ENCODE results near the gene PDSS1. TPM values are rescaled to one million over a fixed set of nuclear protein-coding genes. Genes with fewer than 3 reads are reported as not detected.
"Not testable (repeated sequence)": the region's sequence is repeated elsewhere in the genome, so short reads cannot be mapped to it uniquely, and the experiment has no call there.

PDSS1 gene
- polyA plus RNA-seq, 1 donor (not counting 4 experiments of a cell fraction or from before 2014, with no cell fraction given) = 36.6 TPM

DNA sequence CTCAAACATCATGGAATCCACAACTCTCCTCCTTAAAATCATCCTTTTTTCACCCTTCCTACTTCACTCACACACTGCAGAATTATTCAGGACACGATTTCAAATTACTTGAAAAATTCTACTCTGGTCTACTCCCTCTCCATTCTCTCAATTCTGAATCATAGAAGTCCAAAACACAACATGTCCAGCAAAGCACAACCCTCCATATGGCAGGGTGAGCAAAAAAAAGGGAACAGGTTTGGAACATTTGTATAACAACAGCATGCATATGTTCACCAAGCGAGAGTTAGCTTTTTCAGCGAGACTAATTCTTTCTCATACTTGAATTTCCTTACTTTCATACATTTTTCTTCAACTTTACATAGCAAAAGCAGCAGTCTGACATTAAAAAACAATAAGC, 89.9 kb downstream of the PDSS1 start:
- Histone ChIP-seq H3K36me3 (ENCODE audit: control insufficient read depth in 2 of 2, extremely low read depth in 1 of 2, insufficient read depth in 2 of 2, low read length in 2 of 2) (no peaks in the 10 kb centered on the region), H2AFZ (ENCODE audit: control insufficient read depth, low read length) (no peak overlapping the region), H3K4me3 (ENCODE audit: control insufficient read depth in 2 of 3, extremely low read depth in 1 of 3, insufficient read depth in 2 of 3, low read depth in 1 of 3, low read length in 3 of 3) (no peak overlapping the region), H3K4me1 (ENCODE audit: control insufficient read depth, extremely low read depth, insufficient read depth, low read length) (peaks cover 38% of the 10 kb centered on the region), H4K20me1 (ENCODE audit: control insufficient read depth, extremely low read depth, insufficient read depth, low read length) (no peaks in the 10 kb centered on the region), H3K9ac (ENCODE audit: control insufficient read depth, extremely low read depth, insufficient read depth, low read length) (no peak overlapping the region), H3K9me3 (ENCODE audit: control insufficient read depth, low read depth, low read length) (no peaks in the 10 kb centered on the region), H3K9me1 (ENCODE audit: control insufficient read depth, extremely low read depth, insufficient read depth, low read length) (no peaks in the 10 kb centered on the region), H3K4me2 (ENCODE audit: control insufficient read depth, extremely low read depth, insufficient read depth, low read depth, low read length) (no peak overlapping the region), H3K27me3 (ENCODE audit: control insufficient read depth, extremely low read depth, insufficient read depth, low read length) (no peaks in the 10 kb centered on the region), H3K79me2 (ENCODE audit: control insufficient read depth, insufficient read depth, low read length) (peaks cover 66% of the 10 kb centered on the region), H3K27ac (ENCODE audit: control insufficient read depth, insufficient read depth, low read length) (no peak overlapping the region)
- TF ChIP-seq, protein P1, sequence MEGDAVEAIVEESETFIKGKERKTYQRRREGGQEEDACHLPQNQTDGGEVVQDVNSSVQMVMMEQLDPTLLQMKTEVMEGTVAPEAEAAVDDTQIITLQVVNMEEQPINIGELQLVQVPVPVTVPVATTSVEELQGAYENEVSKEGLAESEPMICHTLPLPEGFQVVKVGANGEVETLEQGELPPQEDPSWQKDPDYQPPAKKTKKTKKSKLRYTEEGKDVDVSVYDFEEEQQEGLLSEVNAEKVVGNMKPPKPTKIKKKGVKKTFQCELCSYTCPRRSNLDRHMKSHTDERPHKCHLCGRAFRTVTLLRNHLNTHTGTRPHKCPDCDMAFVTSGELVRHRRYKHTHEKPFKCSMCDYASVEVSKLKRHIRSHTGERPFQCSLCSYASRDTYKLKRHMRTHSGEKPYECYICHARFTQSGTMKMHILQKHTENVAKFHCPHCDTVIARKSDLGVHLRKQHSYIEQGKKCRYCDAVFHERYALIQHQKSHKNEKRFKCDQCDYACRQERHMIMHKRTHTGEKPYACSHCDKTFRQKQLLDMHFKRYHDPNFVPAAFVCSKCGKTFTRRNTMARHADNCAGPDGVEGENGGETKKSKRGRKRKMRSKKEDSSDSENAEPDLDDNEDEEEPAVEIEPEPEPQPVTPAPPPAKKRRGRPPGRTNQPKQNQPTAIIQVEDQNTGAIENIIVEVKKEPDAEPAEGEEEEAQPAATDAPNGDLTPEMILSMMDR (optimal IDR thresholded peaks at IDR 0.05 in 1 of 3, IDR thresholded peaks at IDR 0.05 in 1 of 3, conservative IDR thresholded peaks at IDR 0.05 in 1 of 3; ENCODE audit: extremely low read depth in 1 of 3, insufficient read depth in 2 of 3, low read length in 3 of 3) = no peak
- TF ChIP-seq EZH2 (IDR thresholded peaks at IDR 0.05; ENCODE audit: low read length) = no peak
- dilution Hi-C loops (cut with MboI; ENCODE audit: extremely low pct_ligation_motif_present, low sequenced_read_pairs) = no loop called here
- DNase-seq (ENCODE audit: low read depth, low spot score) (no peak), FAIRE-seq (no peak)

- dilution Hi-C loops (cut with MboI; ENCODE audit: extremely low pct_ligation_motif_present, low sequenced_read_pairs) = not testable (repeated sequence)
Observed at GRCh38 chr10:26789779-26790178, 92.3 kb downstream of the PDSS1 start.

More at GRCh38 chr10:26789779-26790178, 92.3 kb downstream of the PDSS1 start:
- H3K9me1 ChIP-seq (ENCODE audit: control insufficient read depth, extremely low read depth, insufficient read depth, low read length); FAIRE-seq; DNase-seq (ENCODE audit: low read depth, low spot score); H2AFZ ChIP-seq (ENCODE audit: control insufficient read depth, low read length); H3K27me3 ChIP-seq (ENCODE audit: control insufficient read depth, extremely low read depth, insufficient read depth, low read length); H3K4me2 ChIP-seq (ENCODE audit: control insufficient read depth, extremely low read depth, insufficient read depth, low read depth, low read length); H3K36me3 ChIP-seq (ENCODE audit: control insufficient read depth in 2 of 2, extremely low read depth in 1 of 2, insufficient read depth in 2 of 2, low read length in 2 of 2); H3K27ac ChIP-seq (ENCODE audit: control insufficient read depth, insufficient read depth, low read length); H3K9me3 ChIP-seq (ENCODE audit: control insufficient read depth, low read depth, low read length); H4K20me1 ChIP-seq (ENCODE audit: control insufficient read depth, extremely low read depth, insufficient read depth, low read length); H3K4me3 ChIP-seq (ENCODE audit: control insufficient read depth in 2 of 3, extremely low read depth in 1 of 3, insufficient read depth in 2 of 3, low read depth in 1 of 3, low read length in 3 of 3); H3K9ac ChIP-seq (ENCODE audit: control insufficient read depth, extremely low read depth, insufficient read depth, low read length): not testable (repeated sequence)
- peaks cover 16% of the 10 kb centered on the region for H3K4me1 ChIP-seq (ENCODE audit: control insufficient read depth, extremely low read depth, insufficient read depth, low read length)
- H3K79me2 ChIP-seq (ENCODE audit: control insufficient read depth, insufficient read depth, low read length) = peaks cover 71% of the 10 kb centered on the region
